WERI-Rb-1 (cell line): ENCODE data around the gene TBC1D2B.
A peak's percentile ranks its signal among the peaks of the same experiment; 100 is the strongest.
"Not testable (repeated sequence)": the region's sequence is repeated elsewhere in the genome, so short reads cannot be mapped to it uniquely, and the experiment has no call there.

Experiments
- DNase-seq: peaks from one replicate; pipeline ENCODE4 v3.0.0-alpha.2; 2020
- H3K27ac ChIP-seq: fragments of 250-450 bp; sonication (Bioruptor Pico); 2 replicates; pipeline ENCODE4 v1.5.1; 2020; ENCODE audit warnings: mild to moderate bottlenecking, moderate library complexity
- H3K27me3 ChIP-seq: fragments of 250-450 bp; sonication (Bioruptor Pico); 2 replicates; pipeline ENCODE4 v1.5.1; 2021; ENCODE audit warnings: mild to moderate bottlenecking, low read depth, moderate library complexity; ENCODE audit not compliant: insufficient read depth, severe bottlenecking
- H3K36me3 ChIP-seq: fragments of 250-450 bp; sonication (Bioruptor Pico); 2 replicates; pipeline ENCODE4 v1.5.1; 2020; ENCODE audit warnings: mild to moderate bottlenecking, moderate library complexity
- H3K4me3 ChIP-seq: 2 replicates; pipeline ENCODE4 v1.5.1; 2011; ENCODE audit warnings: low read depth, mild to moderate bottlenecking, control low read depth, low read length
- H3K9me3 ChIP-seq: fragments of 250-450 bp; sonication (Bioruptor Pico); 2 replicates; pipeline ENCODE4 v1.5.1; 2021; ENCODE audit warnings: mild to moderate bottlenecking, moderate library complexity; ENCODE audit not compliant: severe bottlenecking
- CTCF ChIP-seq: IDR thresholded peaks from 2 replicates; pipeline ENCODE4 v1.5.1; 2011; ENCODE audit warnings: low read depth, mild to moderate bottlenecking, control low read depth, inconsistent platforms, low read length

TBC1D2B gene

GRCh38 chr15:77988347-77989295 lies 88.9 kb downstream of the TBC1D2B start:
- no peaks in the 10 kb centered on the region for H3K9me3 ChIP-seq
- no peak overlapping the region for H3K27ac ChIP-seq
- no peak overlapping the region for H3K4me3 ChIP-seq
- no peak for DNase-seq
- no peak for TF ChIP-seq CTCF
- H3K27me3 ChIP-seq, result no peaks in the 10 kb centered on the region
- H3K36me3 ChIP-seq, result no peaks in the 10 kb centered on the region

GRCh38 chr15:77987765-77988136 lies 89.8 kb downstream of the TBC1D2B start:
- H3K36me3 ChIP-seq, H3K27ac ChIP-seq, H3K4me3 ChIP-seq: not testable (repeated sequence)

GRCh38 chr15:77986891-77987764 lies 90.4 kb downstream of the TBC1D2B start:
- no peak for TF ChIP-seq CTCF
- Histone ChIP-seq H3K36me3 (no peaks in the 10 kb centered on the region), H3K9me3 (no peaks in the 10 kb centered on the region), H3K4me3 (no peak overlapping the region), H3K27ac (no peak overlapping the region), H3K27me3 (no peaks in the 10 kb centered on the region)
- peak; percentile 33 for DNase-seq

More at GRCh38 chr15:77987765-77988136, 89.8 kb downstream of the TBC1D2B start:
- not testable (repeated sequence) for H3K9me3 ChIP-seq, H3K27me3 ChIP-seq, DNase-seq

- no peak for TF ChIP-seq CTCF
- Histone ChIP-seq H3K36me3 (no peaks in the 10 kb centered on the region), H3K27me3 (no peaks in the 10 kb centered on the region), H3K4me3 (no peak overlapping the region), H3K27ac (no peak overlapping the region), H3K9me3 (no peaks in the 10 kb centered on the region)
- DNase-seq, result no peak
Observed at GRCh38 chr15:77985931-77986480, 91.5 kb downstream of the TBC1D2B start.

- no peak for TF ChIP-seq CTCF
- no peak for DNase-seq
- H3K4me3 ChIP-seq, result no peak overlapping the region
- no peaks in the 10 kb centered on the region for H3K27me3 ChIP-seq
- H3K36me3 ChIP-seq, result no peaks in the 10 kb centered on the region
- no peaks in the 10 kb centered on the region for H3K9me3 ChIP-seq
- no peak overlapping the region for H3K27ac ChIP-seq
Observed at GRCh38 chr15:77985031-77985930, 92.2 kb downstream of the TBC1D2B start.
